Kidney epithelial cell (primary cell): ENCODE data around the gene HSD11B2. TPM values are rescaled to one million over a fixed set of nuclear protein-coding genes. Genes with fewer than 3 reads are reported as not detected.

Experiments used
- DNase-seq: peaks from one replicate; pipeline ENCODE4 v3.0.0-alpha.2; 2010; ENCODE audit warnings: low read depth
- H3K27me3 ChIP-seq: 2 replicates; pipeline ENCODE4 v1.6.0; 2011; ENCODE audit warnings: low read length; ENCODE audit not compliant: control insufficient read depth, insufficient read depth
- H3K36me3 ChIP-seq: 2 replicates; pipeline ENCODE4 v1.5.1; 2011; ENCODE audit warnings: low read length; ENCODE audit not compliant: control insufficient read depth, insufficient read depth
- H3K4me3 ChIP-seq: 2 replicates; pipeline ENCODE4 v1.5.1; 2011; ENCODE audit warnings: low read depth, mild to moderate bottlenecking, control low read depth, low read length
- total RNA-seq: library from RNA; depleted of rRNA; stranded (reverse); fragments of >200 nt; gene quantifications from 2 replicates; pipeline ENCODE4 v1.2.3, GENCODE V29; 2015
- TF ChIP-seq, protein P1 (sequence below): IDR thresholded peaks from 2 replicates; pipeline ENCODE4 v1.5.1; 2011; ENCODE audit warnings: mild to moderate bottlenecking, moderate library complexity, low read length, control low read depth, inconsistent platforms; ENCODE audit not compliant: insufficient read depth, poor library complexity, severe bottlenecking

HSD11B2 gene
- total RNA-seq, 1 donor from 2014 or later, result 5.8 TPM

DNA sequence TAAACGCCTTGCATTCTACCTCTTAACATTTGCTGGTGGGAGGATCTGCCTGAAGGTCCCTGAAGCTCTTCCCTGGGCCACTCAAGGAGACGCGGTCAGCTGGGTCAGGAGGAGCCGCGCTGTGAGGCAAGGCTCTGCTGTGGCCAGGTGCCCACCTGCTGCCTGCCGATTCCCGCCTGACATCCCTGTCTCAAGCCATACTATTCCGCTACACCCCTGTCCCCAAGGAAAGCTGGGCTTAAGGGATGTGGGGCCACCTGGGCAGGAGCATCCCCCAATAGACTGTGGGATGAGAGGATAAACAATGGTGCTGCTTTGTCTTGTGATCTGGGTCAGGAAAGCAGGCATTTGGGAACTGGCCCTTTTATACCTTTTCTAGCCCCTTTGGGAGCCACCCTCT lies 42.7 kb upstream of the HSD11B2 start:
- Histone ChIP-seq H3K27me3 (peaks cover 22% of the 10 kb centered on the region), H3K36me3 (no peaks in the 10 kb centered on the region), H3K4me3 (no peak overlapping the region)
- no peak for DNase-seq
- TF ChIP-seq, protein P1, sequence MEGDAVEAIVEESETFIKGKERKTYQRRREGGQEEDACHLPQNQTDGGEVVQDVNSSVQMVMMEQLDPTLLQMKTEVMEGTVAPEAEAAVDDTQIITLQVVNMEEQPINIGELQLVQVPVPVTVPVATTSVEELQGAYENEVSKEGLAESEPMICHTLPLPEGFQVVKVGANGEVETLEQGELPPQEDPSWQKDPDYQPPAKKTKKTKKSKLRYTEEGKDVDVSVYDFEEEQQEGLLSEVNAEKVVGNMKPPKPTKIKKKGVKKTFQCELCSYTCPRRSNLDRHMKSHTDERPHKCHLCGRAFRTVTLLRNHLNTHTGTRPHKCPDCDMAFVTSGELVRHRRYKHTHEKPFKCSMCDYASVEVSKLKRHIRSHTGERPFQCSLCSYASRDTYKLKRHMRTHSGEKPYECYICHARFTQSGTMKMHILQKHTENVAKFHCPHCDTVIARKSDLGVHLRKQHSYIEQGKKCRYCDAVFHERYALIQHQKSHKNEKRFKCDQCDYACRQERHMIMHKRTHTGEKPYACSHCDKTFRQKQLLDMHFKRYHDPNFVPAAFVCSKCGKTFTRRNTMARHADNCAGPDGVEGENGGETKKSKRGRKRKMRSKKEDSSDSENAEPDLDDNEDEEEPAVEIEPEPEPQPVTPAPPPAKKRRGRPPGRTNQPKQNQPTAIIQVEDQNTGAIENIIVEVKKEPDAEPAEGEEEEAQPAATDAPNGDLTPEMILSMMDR, result no peak

DNA sequence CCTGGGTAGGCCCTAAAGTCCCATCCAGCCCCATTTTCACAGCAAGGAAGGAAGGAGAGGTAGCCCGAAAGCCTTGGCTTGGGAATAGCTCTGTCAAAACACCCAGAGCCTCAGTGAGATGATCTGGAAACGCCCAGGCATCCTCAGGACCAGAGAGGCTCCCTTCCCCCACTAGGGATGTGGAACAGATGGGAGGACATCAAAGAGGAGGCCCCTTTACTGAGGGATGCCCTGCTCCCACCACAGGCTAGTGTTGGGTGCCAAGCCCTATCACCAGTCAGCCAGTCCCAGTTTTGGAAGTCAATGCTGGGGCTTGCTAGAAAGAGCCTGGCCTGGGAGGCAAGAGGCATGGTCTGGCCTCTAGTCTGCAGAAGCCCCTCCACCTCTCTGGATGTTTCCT lies 42.3 kb upstream of the HSD11B2 start:
- Histone ChIP-seq H3K4me3 (no peak overlapping the region), H3K27me3 (peaks cover 26% of the 10 kb centered on the region), H3K36me3 (no peaks in the 10 kb centered on the region)
- DNase-seq, result no peak
- TF ChIP-seq, protein P1, result no peak

DNA sequence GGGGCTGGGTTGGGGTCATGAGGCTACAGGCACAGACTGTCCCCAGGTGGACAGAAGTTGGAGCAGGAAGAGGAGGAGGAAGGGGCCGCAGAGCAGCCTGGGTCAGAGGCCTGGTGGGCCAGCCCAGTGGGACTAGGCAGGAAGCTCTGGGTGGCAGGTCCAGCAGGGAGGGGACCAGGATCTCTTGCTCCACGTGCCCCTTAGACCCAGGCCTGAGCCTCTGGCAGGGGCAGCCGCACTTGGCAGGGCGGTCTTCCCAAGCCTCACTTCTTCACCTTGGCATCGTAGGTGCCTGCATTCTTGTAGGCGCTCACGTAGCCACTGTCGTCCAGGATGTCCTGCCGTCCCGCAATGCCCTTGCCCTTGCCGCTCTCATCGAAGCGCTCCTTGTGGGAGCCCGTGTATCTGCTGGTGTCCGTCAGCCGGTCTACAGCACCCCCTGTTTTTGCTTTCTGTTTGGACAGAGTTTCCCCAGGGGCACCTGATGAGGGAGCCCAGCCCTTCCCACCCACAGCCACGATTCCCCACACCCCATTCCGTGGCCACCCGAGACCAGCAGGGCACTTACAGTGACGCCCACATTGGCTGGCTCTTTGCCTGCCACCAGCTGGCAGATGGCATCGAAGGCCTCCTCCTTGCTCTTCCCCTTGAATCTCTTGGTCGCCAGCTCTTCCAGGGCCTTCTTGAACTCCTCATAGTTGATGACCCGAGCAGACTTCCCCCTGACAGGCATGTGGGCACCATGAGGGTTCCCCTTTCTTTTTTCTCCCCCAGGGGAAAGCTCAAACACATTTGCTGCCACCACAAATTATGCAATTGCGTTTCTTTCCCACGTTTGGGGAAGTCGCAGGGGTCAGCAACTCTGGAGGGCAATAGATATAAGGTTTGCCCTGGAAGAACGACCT lies 40.8 kb upstream of the HSD11B2 start:
- TF ChIP-seq, protein P1, result no peak
- DNase-seq, result no peak
- Histone ChIP-seq H3K4me3 (no peak overlapping the region), H3K27me3 (peaks cover 41% of the 10 kb centered on the region), H3K36me3 (no peaks in the 10 kb centered on the region)

DNA sequence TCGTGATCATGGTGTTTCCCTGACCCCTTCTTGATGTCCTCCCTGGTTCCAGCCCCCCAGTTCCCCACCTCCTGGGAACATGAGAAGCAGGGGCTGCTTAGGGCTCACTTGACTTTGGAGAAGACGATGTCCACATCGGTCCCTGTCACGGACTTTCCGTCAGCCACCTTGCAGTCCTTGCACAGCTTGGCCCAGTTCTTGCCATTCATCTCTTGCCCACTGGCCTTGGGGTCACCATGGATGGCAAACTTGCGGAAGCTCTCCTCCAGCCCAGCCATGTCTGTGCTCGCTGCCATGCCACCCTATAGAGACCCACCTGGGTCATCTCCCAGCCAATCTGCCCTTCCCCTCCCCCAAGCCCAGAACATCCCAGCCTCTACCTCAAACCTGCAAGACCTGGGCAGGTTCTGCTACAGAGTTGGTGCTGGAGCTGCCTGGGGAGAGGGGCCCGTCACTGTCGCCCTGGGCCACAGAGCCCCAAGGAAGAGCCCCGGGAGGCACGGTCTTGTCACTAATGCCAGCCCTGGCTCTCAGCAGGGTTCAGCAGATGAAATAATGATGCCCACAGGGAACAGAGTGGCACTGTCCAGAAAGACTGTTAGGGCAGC lies 40.0 kb upstream of the HSD11B2 start:
- H3K36me3 ChIP-seq, result no peaks in the 10 kb centered on the region
- peaks cover 49% of the 10 kb centered on the region for H3K27me3 ChIP-seq
- TF ChIP-seq, protein P1, result no peak
- no peak overlapping the region for H3K4me3 ChIP-seq
- DNase-seq, result no peak

DNA sequence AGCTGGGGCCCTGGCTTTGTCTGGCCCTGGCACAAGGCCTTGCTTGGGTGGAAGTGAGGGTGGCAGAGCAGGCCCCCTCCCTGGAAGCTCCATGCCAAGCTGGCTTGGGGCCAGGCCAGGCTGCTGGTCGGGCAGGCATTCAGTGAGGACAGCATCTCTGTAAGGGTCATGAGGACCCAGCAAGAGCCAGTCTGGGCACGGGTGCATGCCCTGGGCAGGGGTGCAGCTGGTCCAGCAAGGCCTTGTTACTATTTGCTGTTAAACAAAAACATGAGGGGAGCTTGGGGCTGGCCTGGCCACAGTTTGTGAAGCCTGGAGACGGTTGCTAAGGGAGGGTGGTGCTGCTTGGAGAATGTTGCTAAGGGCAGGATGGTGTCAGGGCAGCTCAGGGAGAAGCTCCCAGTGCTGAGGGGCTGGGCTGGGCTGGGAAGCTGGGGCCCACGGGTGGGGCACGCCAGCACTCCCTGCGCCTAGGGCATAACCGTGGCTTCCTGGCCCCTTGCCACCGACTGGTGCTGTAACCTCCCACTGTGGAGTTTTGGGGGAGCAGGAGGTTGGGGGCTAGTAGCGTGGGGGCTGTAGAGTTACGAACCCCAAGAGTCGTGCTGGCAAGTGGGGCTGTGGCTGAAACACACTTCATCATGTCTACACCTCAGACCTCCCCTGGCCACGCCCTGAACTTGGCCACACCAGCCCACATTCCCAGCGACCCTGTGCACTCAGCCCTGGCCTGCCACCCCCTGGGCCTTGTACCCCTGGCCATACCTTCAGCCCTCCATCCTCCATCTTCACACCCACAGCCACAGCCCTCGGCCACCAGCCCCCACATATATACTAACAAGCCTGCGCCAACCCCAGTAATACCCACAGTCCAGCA lies 39.3 kb upstream of the HSD11B2 start:
- H3K36me3 ChIP-seq, result no peaks in the 10 kb centered on the region
- no peak for DNase-seq
- TF ChIP-seq, protein P1, result no peak
- no peak overlapping the region for H3K4me3 ChIP-seq
- H3K27me3 ChIP-seq, result peaks cover 54% of the 10 kb centered on the region
